Loucy (cell line): Measurements from ENCODE around the gene ATOSA.

Source experiments
- H2AFZ ChIP-seq: fragments of 200-600 bp; sonication (generic); 2 replicates; pipeline ENCODE4 v1.6.0; 2016; ENCODE audit warnings: antibody characterized with exemption, mild to moderate bottlenecking, low read length, moderate library complexity
- H3F3A ChIP-seq: fragments of 200-600 bp; 2 replicates; pipeline ENCODE4 v1.6.0; 2016; ENCODE audit warnings: antibody characterized with exemption, low read depth, mild to moderate bottlenecking
- H3K27me3 ChIP-seq: fragments of 200-600 bp; sonication (generic); 2 replicates; pipeline ENCODE4 v1.6.1; 2014; ENCODE audit warnings: low read length, mild to moderate bottlenecking; ENCODE audit not compliant: insufficient read depth, poor library complexity, severe bottlenecking
- H3K36me3 ChIP-seq: fragments of 200-600 bp; sonication (generic); 2 replicates; pipeline ENCODE4 v1.6.1; 2016; ENCODE audit warnings: low read length; ENCODE audit not compliant: insufficient read depth
- H3K4me1 ChIP-seq: fragments of 200-600 bp; sonication (generic); 2 replicates; pipeline ENCODE4 v1.5.1; 2014; ENCODE audit warnings: low read length, mild to moderate bottlenecking; ENCODE audit not compliant: insufficient read depth, poor library complexity, severe bottlenecking
- H3K4me2 ChIP-seq: fragments of 200-600 bp; sonication (generic); 2 replicates; pipeline ENCODE4 v1.6.0; 2014; ENCODE audit warnings: antibody characterized with exemption, low read length, low read depth, mild to moderate bottlenecking; ENCODE audit not compliant: poor library complexity, severe bottlenecking
- H3K4me3 ChIP-seq: fragments of 200-600 bp; sonication (generic); 2 replicates; pipeline ENCODE4 v1.5.1; 2014; ENCODE audit warnings: low read length, mild to moderate bottlenecking, mixed read lengths; ENCODE audit not compliant: poor library complexity, severe bottlenecking
- H3K79me2 ChIP-seq: fragments of 200-600 bp; sonication (generic); 2 replicates; pipeline ENCODE4 v1.6.1; 2014; ENCODE audit warnings: low read length; ENCODE audit not compliant: insufficient read depth
- H3K9ac ChIP-seq: fragments of 200-600 bp; sonication (generic); 2 replicates; pipeline ENCODE4 v1.6.0; 2014; ENCODE audit warnings: mild to moderate bottlenecking, low read depth, low read length, moderate library complexity; ENCODE audit not compliant: poor library complexity, severe bottlenecking
- H3K9me2 ChIP-seq: fragments of 200-600 bp; sonication (generic); replicated peaks from 2 replicates; pipeline ENCODE4 v1.6.1; 2016; ENCODE audit warnings: low read depth, low read length, mixed read lengths
- H3K9me3 ChIP-seq: fragments of 200-600 bp; sonication (generic); 2 replicates; pipeline ENCODE4 v1.6.1; 2014; ENCODE audit warnings: mild to moderate bottlenecking, antibody characterized with exemption, low read length, low read depth; ENCODE audit not compliant: insufficient read depth
- H4K20me1 ChIP-seq: fragments of 200-600 bp; sonication (generic); 2 replicates; pipeline ENCODE4 v1.6.0; 2014; ENCODE audit warnings: antibody characterized with exemption, low read length, mild to moderate bottlenecking; ENCODE audit not compliant: insufficient read depth, poor library complexity, severe bottlenecking
- EZH2phosphoT487 ChIP-seq: fragments of 200-600 bp; IDR thresholded peaks from 2 replicates; pipeline ENCODE4 v1.6.1; 2018; ENCODE audit warnings: antibody characterized with exemption, mild to moderate bottlenecking, moderate library complexity, borderline replicate concordance
- TF ChIP-seq, protein P1 (sequence below): fragments of 200-600 bp; sonication (generic); conservative IDR thresholded peaks from 2 replicates; pipeline ENCODE4 v1.5.1; 2014; ENCODE audit warnings: mild to moderate bottlenecking, antibody characterized with exemption, low read length

Gene ATOSA

DNA sequence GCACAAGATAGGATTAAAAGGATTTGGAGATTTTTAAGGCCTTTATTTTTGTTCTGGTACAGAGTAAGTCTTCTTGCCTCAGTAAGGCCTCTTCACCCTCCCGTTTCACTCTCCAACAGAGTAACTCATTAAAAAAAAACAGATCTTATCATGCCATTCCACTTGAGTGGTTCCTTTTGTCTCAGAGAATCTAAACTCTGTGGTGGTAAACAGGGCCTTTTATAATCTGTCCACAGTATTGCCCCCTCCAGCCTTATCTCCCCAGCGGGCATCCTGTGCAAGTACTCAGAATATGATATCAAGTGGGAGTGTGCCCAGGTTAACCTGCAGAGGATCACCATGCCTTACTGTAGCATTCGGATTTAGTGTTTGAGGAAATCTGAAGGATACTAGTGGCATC lies 20.3 kb upstream of the ATOSA start:
- Histone ChIP-seq H3K4me1 (peaks cover 17% of the 10 kb centered on the region), H2AFZ (no peak overlapping the region; the same call in 1 of the 2 replicates), H3F3A (no peaks in the 10 kb centered on the region), H3K27me3 (no peaks in the 10 kb centered on the region), H3K36me3 (no peaks in the 10 kb centered on the region), H3K9me2 (no peaks in the 10 kb centered on the region), H3K9ac (no peak overlapping the region), H4K20me1 (no peaks in the 10 kb centered on the region), H3K4me3 (no peak overlapping the region), H3K9me3 (no peaks in the 10 kb centered on the region), H3K4me2 (peak overlapping the region; percentile 17), H3K79me2 (no peaks in the 10 kb centered on the region)
- TF ChIP-seq, protein P1, sequence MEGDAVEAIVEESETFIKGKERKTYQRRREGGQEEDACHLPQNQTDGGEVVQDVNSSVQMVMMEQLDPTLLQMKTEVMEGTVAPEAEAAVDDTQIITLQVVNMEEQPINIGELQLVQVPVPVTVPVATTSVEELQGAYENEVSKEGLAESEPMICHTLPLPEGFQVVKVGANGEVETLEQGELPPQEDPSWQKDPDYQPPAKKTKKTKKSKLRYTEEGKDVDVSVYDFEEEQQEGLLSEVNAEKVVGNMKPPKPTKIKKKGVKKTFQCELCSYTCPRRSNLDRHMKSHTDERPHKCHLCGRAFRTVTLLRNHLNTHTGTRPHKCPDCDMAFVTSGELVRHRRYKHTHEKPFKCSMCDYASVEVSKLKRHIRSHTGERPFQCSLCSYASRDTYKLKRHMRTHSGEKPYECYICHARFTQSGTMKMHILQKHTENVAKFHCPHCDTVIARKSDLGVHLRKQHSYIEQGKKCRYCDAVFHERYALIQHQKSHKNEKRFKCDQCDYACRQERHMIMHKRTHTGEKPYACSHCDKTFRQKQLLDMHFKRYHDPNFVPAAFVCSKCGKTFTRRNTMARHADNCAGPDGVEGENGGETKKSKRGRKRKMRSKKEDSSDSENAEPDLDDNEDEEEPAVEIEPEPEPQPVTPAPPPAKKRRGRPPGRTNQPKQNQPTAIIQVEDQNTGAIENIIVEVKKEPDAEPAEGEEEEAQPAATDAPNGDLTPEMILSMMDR = no peak; the same call in 1 of the 2 replicates
- no peak for TF ChIP-seq EZH2phosphoT487

DNA sequence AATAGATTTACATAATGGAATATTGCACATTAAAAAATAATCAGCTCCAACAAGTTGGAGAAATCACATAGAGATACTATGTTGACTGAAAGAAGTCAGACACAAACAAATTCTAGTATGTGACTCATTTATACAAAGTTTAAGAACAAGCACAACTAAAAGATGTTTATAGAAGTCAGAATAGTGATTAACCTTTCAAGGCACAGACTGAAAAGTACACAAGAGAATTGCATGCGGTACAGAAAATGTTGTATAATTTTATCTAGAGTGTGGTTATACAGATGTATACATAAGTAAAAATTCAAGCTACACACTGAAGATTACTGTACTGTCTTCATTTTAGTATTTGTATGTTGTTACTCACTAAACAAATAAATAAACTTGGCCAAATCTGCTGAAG lies 19.3 kb upstream of the ATOSA start:
- Histone ChIP-seq H2AFZ (no peak overlapping the region), H3K79me2 (no peaks in the 10 kb centered on the region), H4K20me1 (no peaks in the 10 kb centered on the region)

DNA sequence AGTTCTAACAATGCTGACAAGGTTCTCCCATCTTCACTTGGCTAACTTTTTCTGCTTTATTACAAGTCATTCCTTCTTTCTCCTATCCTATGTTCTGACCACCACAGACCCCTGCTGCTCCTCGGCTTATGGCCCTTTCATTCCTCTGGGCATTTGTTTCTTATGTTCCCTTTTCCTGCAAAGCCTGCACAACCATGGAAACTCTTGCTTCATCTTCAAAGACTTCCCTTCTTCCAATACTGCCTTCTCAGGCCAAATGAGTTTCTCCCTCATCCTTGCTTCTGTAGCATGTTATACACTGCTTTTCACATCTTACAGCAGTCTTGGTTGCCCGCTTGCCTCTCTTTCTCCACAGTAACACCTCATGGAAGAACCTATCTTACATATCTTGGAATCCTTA lies 17.9 kb upstream of the ATOSA start:
- Histone ChIP-seq H3K79me2 (no peaks in the 10 kb centered on the region), H3K27me3 (no peaks in the 10 kb centered on the region), H2AFZ (no peak overlapping the region), H3K9me2 (no peaks in the 10 kb centered on the region), H3K4me1 (peaks cover 17% of the 10 kb centered on the region), H3F3A (no peaks in the 10 kb centered on the region), H3K9ac (no peak overlapping the region), H3K36me3 (no peaks in the 10 kb centered on the region), H3K4me2 (no peak overlapping the region), H3K4me3 (no peak overlapping the region), H3K9me3 (no peaks in the 10 kb centered on the region), H4K20me1 (no peaks in the 10 kb centered on the region)
- TF ChIP-seq, protein P1 = no peak
- no peak for TF ChIP-seq EZH2phosphoT487

More for the DNA sequence above, 19.3 kb upstream of the ATOSA start:
- no peak overlapping the region for H3K9ac ChIP-seq
- H3F3A ChIP-seq = no peaks in the 10 kb centered on the region
- H3K4me2 ChIP-seq = no peak overlapping the region
- no peaks in the 10 kb centered on the region for H3K9me2 ChIP-seq
- peaks cover 17% of the 10 kb centered on the region for H3K4me1 ChIP-seq
- no peaks in the 10 kb centered on the region for H3K9me3 ChIP-seq
- TF ChIP-seq EZH2phosphoT487 = no peak
- TF ChIP-seq, protein P1 = no peak
- H3K4me3 ChIP-seq = no peak overlapping the region
- H3K27me3 ChIP-seq = no peaks in the 10 kb centered on the region
- H3K36me3 ChIP-seq = no peaks in the 10 kb centered on the region
